CD8-positive, alpha-beta memory T cell (primary cell): ENCODE results near the gene MTA3. TPM values are rescaled to one million over a fixed set of nuclear protein-coding genes. Genes with fewer than 3 reads are reported as not detected.
"Not testable (repeated sequence)": the region's sequence is repeated elsewhere in the genome, so short reads cannot be mapped to it uniquely, and the experiment has no call there.

Source experiments
- CTCF ChIA-PET: fragments of 350-600 bp; sonication (Branson Sonifier 250); formaldehyde crosslinking; loops from one replicate; lab custom pipeline; 2021; ENCODE audit warnings: antibody characterized with exemption; lab: Charles Lee
- POLR2A ChIA-PET: fragments of 350-600 bp; sonication (Branson Sonifier 250); formaldehyde crosslinking; loops from one replicate; lab custom pipeline; 2021; ENCODE audit warnings: antibody characterized with exemption; lab: Charles Lee
- DNase-seq, 5 donors: peaks; one replicate each; pipeline versions ENCODE4 v3.0.0 to v3.0.0-alpha.2; 2020 to 2022; ENCODE audit warnings: mixed read lengths in 1 of 5
- H3K27ac ChIP-seq: one replicate; pipeline ENCODE4 v1.7.0; 2013; ENCODE audit warnings: low read depth, mild to moderate bottlenecking, low read length, moderate library complexity
- H3K27me3 ChIP-seq: 2 replicates; pipeline ENCODE4 v1.7.0; 2013; ENCODE audit warnings: low read length, mild to moderate bottlenecking; ENCODE audit not compliant: insufficient read depth, poor library complexity, severe bottlenecking
- H3K36me3 ChIP-seq: 2 replicates; pipeline ENCODE4 v1.7.0; 2013; ENCODE audit warnings: mild to moderate bottlenecking, low read length, moderate library complexity; ENCODE audit not compliant: insufficient read depth
- H3K4me1 ChIP-seq: 2 replicates; pipeline ENCODE4 v1.7.0; 2013; ENCODE audit warnings: mild to moderate bottlenecking, low read length, moderate library complexity; ENCODE audit not compliant: insufficient read depth
- H3K4me3 ChIP-seq: 2 replicates; pipeline ENCODE4 v1.7.0; 2013; ENCODE audit warnings: mild to moderate bottlenecking, low read length
- H3K9me3 ChIP-seq: 2 replicates; pipeline ENCODE4 v1.7.0; 2013; ENCODE audit warnings: mild to moderate bottlenecking, low read length
- H3K27ac Mint-ChIP-seq, 8 donors: one replicate each; pipeline ENCODE4 v1.8.0; 2020 to 2021; ENCODE audit warnings: mixed read lengths in 8 of 8, mild to moderate bottlenecking in 6 of 8, inconsistent platforms in 3 of 8, moderate library complexity in 3 of 8
- H3K27me3 Mint-ChIP-seq, 2 donors: one replicate each; pipeline ENCODE4 v1.8.0; 2020 to 2021; ENCODE audit warnings: mixed read lengths in 2 of 2, mild to moderate bottlenecking in 1 of 2, moderate library complexity in 1 of 2
- H3K36me3 Mint-ChIP-seq, 3 donors: one replicate each; pipeline ENCODE4 v1.8.0; 2020 to 2021; ENCODE audit warnings: mixed read lengths in 3 of 3, inconsistent platforms in 1 of 3, mild to moderate bottlenecking in 1 of 3
- H3K4me1 Mint-ChIP-seq, 3 donors: one replicate each; pipeline ENCODE4 v1.8.0; 2020 to 2021; ENCODE audit warnings: mixed read lengths in 3 of 3, inconsistent platforms in 1 of 3, mild to moderate bottlenecking in 1 of 3
- H3K4me3 Mint-ChIP-seq, 7 donors: one replicate each; pipeline ENCODE4 v1.8.0; 2020 to 2021; ENCODE audit warnings: mixed read lengths in 7 of 7, mild to moderate bottlenecking in 6 of 7, moderate library complexity in 4 of 7, inconsistent platforms in 2 of 7
- H3K9me3 Mint-ChIP-seq, 5 donors: one replicate each; pipeline ENCODE4 v1.8.0; 2020 to 2022; ENCODE audit warnings: mixed read lengths in 5 of 5, mild to moderate bottlenecking in 3 of 5, moderate library complexity in 2 of 5, inconsistent platforms in 1 of 5
- polyA plus RNA-seq: library from polyadenylated mRNA; unstranded; fragments of 300-500 nt; fragmentation: Illumina TruSeq; gene quantifications from one replicate; pipeline ENCODE4 v1.2.3, GENCODE V29; 2021
- total RNA-seq, 2 experiments: library from RNA; stranded (reverse); gene quantifications; one replicate each; pipeline ENCODE4 v1.2.3, GENCODE V29; 2021

MTA3 gene
- total and polyA plus RNA-seq, 3 experiments from 2014 or later, result 7.9 to 24.1 (median 20.0) TPM

GRCh38 chr2:42731316-42731715 is 162.9 kb downstream of the MTA3 start:
- peaks cover 29 to 42% (median 36%) of the 10 kb centered on the region in 5 donors for H3K9me3 Mint-ChIP-seq
- H3K4me1 Mint-ChIP-seq, DNase-seq, H3K4me3 Mint-ChIP-seq, H3K36me3 ChIP-seq, POLR2A ChIA-PET, H3K27me3 ChIP-seq, H3K27ac ChIP-seq, H3K4me3 ChIP-seq, CTCF ChIA-PET, H3K27me3 Mint-ChIP-seq, H3K9me3 ChIP-seq, H3K4me1 ChIP-seq: not testable (repeated sequence)
- H3K27ac Mint-ChIP-seq, result peak overlapping the region in 1 of 8 donors; percentile 49
- H3K36me3 Mint-ChIP-seq, result peaks cover 50 to 76% (median 76%) of the 10 kb centered on the region in 3 donors

GRCh38 chr2:42733852-42734251 is 165.4 kb downstream of the MTA3 start:
- Histone ChIP-seq H3K4me3 (no peak overlapping the region), H3K4me1 (no peaks in the 10 kb centered on the region), H3K9me3 (no peaks in the 10 kb centered on the region), H3K27ac (no peak overlapping the region), H3K27me3 (no peaks in the 10 kb centered on the region), H3K36me3 (no peaks in the 10 kb centered on the region)
- no peak overlapping the region for H3K27ac Mint-ChIP-seq
- H3K36me3 Mint-ChIP-seq, result peaks cover 52 to 94% (median 84%) of the 10 kb centered on the region in 3 donors
- CTCF ChIA-PET, result no interaction called here
- H3K27me3 Mint-ChIP-seq, result peaks cover 0 to 1% of the 10 kb centered on the region in 2 donors
- DNase-seq, result no peak
- no peaks in the 10 kb centered on the region for H3K4me1 Mint-ChIP-seq
- peaks cover 33 to 46% (median 42%) of the 10 kb centered on the region in 5 donors for H3K9me3 Mint-ChIP-seq
- POLR2A ChIA-PET, result no interaction called here
- no peak overlapping the region for H3K4me3 Mint-ChIP-seq

- H3K9me3 Mint-ChIP-seq, result peaks cover 29 to 38% (median 35%) of the 10 kb centered on the region in 5 donors
- ChIA-PET CTCF (no interaction called here), POLR2A (no interaction called here)
- H3K27me3 Mint-ChIP-seq, result peaks cover 0 to 1% of the 10 kb centered on the region in 2 donors
- Histone ChIP-seq H3K27me3 (no peaks in the 10 kb centered on the region), H3K36me3 (no peaks in the 10 kb centered on the region), H3K4me1 (no peaks in the 10 kb centered on the region), H3K4me3 (no peak overlapping the region), H3K27ac (no peak overlapping the region), H3K9me3 (no peaks in the 10 kb centered on the region)
- H3K36me3 Mint-ChIP-seq, result peaks cover 51 to 86% (median 86%) of the 10 kb centered on the region in 3 donors
- no peaks in the 10 kb centered on the region for H3K4me1 Mint-ChIP-seq
- H3K4me3 Mint-ChIP-seq, result no peak overlapping the region
- H3K27ac Mint-ChIP-seq, result no peak overlapping the region
- DNase-seq, result no peak
These were observed 168.3 kb downstream of the MTA3 start for GRCh38 chr2:42736598-42737322.

- Mint-ChIP-seq H3K9me3 (peaks cover 1 to 13% (median 6%) of the 10 kb centered on the region in 5 donors), H3K27me3 (no peaks in the 10 kb centered on the region), H3K36me3 (peaks cover 35 to 50% (median 44%) of the 10 kb centered on the region in 3 donors), H3K4me1 (no peaks in the 10 kb centered on the region), H3K4me3 (no peak overlapping the region), H3K27ac (no peak overlapping the region)
- H3K27ac ChIP-seq, result no peak overlapping the region
- H3K36me3 ChIP-seq, result no peaks in the 10 kb centered on the region
- H3K4me1 ChIP-seq, result no peaks in the 10 kb centered on the region
- H3K27me3 ChIP-seq, result no peaks in the 10 kb centered on the region
- POLR2A ChIA-PET, result no interaction called here
- DNase-seq, result no peak
- H3K4me3 ChIP-seq, result no peak overlapping the region
- H3K9me3 ChIP-seq, result no peaks in the 10 kb centered on the region
- CTCF ChIA-PET, result no interaction called here
These were observed 172.7 kb downstream of the MTA3 start for GRCh38 chr2:42741140-42741539.

GRCh38 chr2:42742740-42743658 is 174.6 kb downstream of the MTA3 start:
- H3K27me3 ChIP-seq, result no peaks in the 10 kb centered on the region
- no peaks in the 10 kb centered on the region for H3K4me1 ChIP-seq
- H3K27me3 Mint-ChIP-seq, result no peaks in the 10 kb centered on the region
- H3K9me3 ChIP-seq, result no peaks in the 10 kb centered on the region
- ChIA-PET CTCF (interaction anchor here (0.9 to 1.0 kb wide), 2 partner anchors 15 to 67 kb away, joined by 3 read pairs; no protein-coding TSS in a partner anchor), POLR2A (no interaction called here)
- H3K9me3 Mint-ChIP-seq, result peaks cover 0 to 6% (median 3%) of the 10 kb centered on the region in 5 donors
- H3K36me3 ChIP-seq, result no peaks in the 10 kb centered on the region
- no peak overlapping the region for H3K4me3 Mint-ChIP-seq
- H3K4me1 Mint-ChIP-seq, result no peaks in the 10 kb centered on the region
- no peak overlapping the region for H3K27ac Mint-ChIP-seq
- no peak overlapping the region for H3K4me3 ChIP-seq
- peaks cover 23 to 42% (median 25%) of the 10 kb centered on the region in 3 donors for H3K36me3 Mint-ChIP-seq
- DNase-seq, result no peak
- no peak overlapping the region for H3K27ac ChIP-seq

- no peak overlapping the region for H3K4me3 Mint-ChIP-seq
- no peaks in the 10 kb centered on the region for H3K4me1 Mint-ChIP-seq
- no peaks in the 10 kb centered on the region for H3K27me3 Mint-ChIP-seq
- Histone ChIP-seq H3K27me3 (no peaks in the 10 kb centered on the region), H3K27ac (no peak overlapping the region), H3K36me3 (no peaks in the 10 kb centered on the region), H3K4me1 (no peaks in the 10 kb centered on the region), H3K4me3 (no peak overlapping the region), H3K9me3 (no peaks in the 10 kb centered on the region)
- H3K27ac Mint-ChIP-seq, result no peak overlapping the region
- ChIA-PET POLR2A (no interaction called here), CTCF (no interaction called here)
- peaks cover 0 to 3% (median 3%) of the 10 kb centered on the region in 5 donors for H3K9me3 Mint-ChIP-seq
- H3K36me3 Mint-ChIP-seq, result peaks cover 19 to 40% (median 23%) of the 10 kb centered on the region in 3 donors
- no peak for DNase-seq
These were observed 175.2 kb downstream of the MTA3 start for GRCh38 chr2:42743659-42743990.

- no peaks in the 10 kb centered on the region for H3K4me1 Mint-ChIP-seq
- H3K36me3 ChIP-seq, result no peaks in the 10 kb centered on the region
- POLR2A ChIA-PET, result no interaction called here
- H3K27me3 Mint-ChIP-seq, result no peaks in the 10 kb centered on the region
- H3K27ac Mint-ChIP-seq, result no peak overlapping the region
- no peak overlapping the region for H3K4me3 ChIP-seq
- no peaks in the 10 kb centered on the region for H3K27me3 ChIP-seq
- H3K4me1 ChIP-seq, result no peaks in the 10 kb centered on the region
- no peak overlapping the region for H3K27ac ChIP-seq
- no peak for DNase-seq
- H3K9me3 ChIP-seq, result no peaks in the 10 kb centered on the region
- peaks cover 0 to under 1% (median 0%) of the 10 kb centered on the region in 5 donors for H3K9me3 Mint-ChIP-seq
- CTCF ChIA-PET, result no interaction called here
- no peak overlapping the region for H3K4me3 Mint-ChIP-seq
- peaks cover 11 to 36% (median 20%) of the 10 kb centered on the region in 3 donors for H3K36me3 Mint-ChIP-seq
These were observed 176.2 kb downstream of the MTA3 start for GRCh38 chr2:42744545-42745082.

GRCh38 chr2:42747422-42747821 is 179.0 kb downstream of the MTA3 start:
- no peaks in the 10 kb centered on the region for H3K27me3 ChIP-seq
- CTCF ChIA-PET, result no interaction called here
- H3K27me3 Mint-ChIP-seq, result no peaks in the 10 kb centered on the region
- no peak overlapping the region for H3K27ac ChIP-seq
- no peaks in the 10 kb centered on the region for H3K4me1 Mint-ChIP-seq
- H3K36me3 ChIP-seq, result no peaks in the 10 kb centered on the region
- DNase-seq, result no peak
- H3K36me3 Mint-ChIP-seq, result peaks cover 0 to 24% (median 20%) of the 10 kb centered on the region in 3 donors
- H3K4me1 ChIP-seq, result no peaks in the 10 kb centered on the region
- no peaks in the 10 kb centered on the region for H3K9me3 Mint-ChIP-seq
- POLR2A ChIA-PET, result no interaction called here
- H3K4me3 ChIP-seq, result no peak overlapping the region
- no peak overlapping the region for H3K4me3 Mint-ChIP-seq
- no peaks in the 10 kb centered on the region for H3K9me3 ChIP-seq
- no peak overlapping the region for H3K27ac Mint-ChIP-seq
